ENCODE measurements around the gene IDH3G. TPM values are rescaled to one million over a fixed set of nuclear protein-coding genes. Genes with fewer than 3 reads are reported as not detected.

IDH3G gene
- total RNA-seq, 6 experiments from 2014 or later = 19.4 to 70.1 (median 27.4) TPM

DNA sequence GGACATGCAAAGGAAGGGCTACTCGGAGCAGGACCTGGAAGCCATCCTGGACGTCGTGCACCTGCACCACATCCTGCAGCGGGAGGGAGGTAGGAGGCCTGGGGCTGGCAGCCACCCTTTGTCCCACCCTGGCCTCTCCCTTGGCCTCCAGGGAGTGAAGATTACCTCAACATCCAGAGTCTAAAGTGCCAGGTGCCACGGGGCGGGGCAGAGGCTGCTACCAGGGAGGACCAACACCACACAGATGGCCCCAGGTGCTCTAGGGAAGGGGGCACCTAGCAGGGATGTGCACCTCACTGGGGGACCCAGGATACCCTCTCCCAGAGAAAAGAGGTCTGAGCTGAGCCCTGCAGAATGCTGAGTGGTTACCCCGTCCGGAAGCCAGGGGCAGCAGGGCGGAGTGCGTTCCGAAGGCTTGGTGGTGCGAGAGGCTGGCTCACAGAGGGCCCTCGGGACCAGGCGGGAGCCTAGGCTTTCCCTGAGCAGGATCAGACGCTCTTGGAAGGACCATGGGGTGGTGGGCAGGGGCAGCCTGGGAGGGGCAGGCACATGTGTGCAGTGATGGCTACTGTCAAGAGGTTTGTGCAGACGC lies 53.4 kb downstream of the IDH3G start:
- Histone ChIP-seq H3K4me3 (no peak overlapping the region), H3K27ac (no peak overlapping the region), H3K36me3 (peaks cover 0 to 7% (median 0%) of the 10 kb centered on the region in 4 donors), H3K9me3 (no peaks in the 10 kb centered on the region), H3K27me3 (no peaks in the 10 kb centered on the region), H3K4me1 (no peaks in the 10 kb centered on the region)
- no peak for TF ChIP-seq CTCF (IDR thresholded peaks at IDR 0.05)
- TF ChIP-seq POLR2A (IDR thresholded peaks at IDR 0.05) = no peak
- 83% methylated on average over 2 of the region's 16 CpGs for WGBS (ENCODE audit: insufficient coverage, low coverage, low lambda C conversion rate, missing lambda C conversion rate)
- ATAC-seq (no peak), DNase-seq (no peak)
- intact Hi-C loops (cut with DNase I) = no loop called here

GRCh38 chrX:153739754-153740486 lies 54.3 kb downstream of the IDH3G start:
- Histone ChIP-seq H3K9me3 (no peaks in the 10 kb centered on the region), H3K4me3 (no peak overlapping the region), H3K36me3 (peaks cover 0 to 7% (median 0%) of the 10 kb centered on the region in 4 donors), H3K4me1 (no peaks in the 10 kb centered on the region), H3K27ac (no peak overlapping the region), H3K27me3 (no peaks in the 10 kb centered on the region)
- no peak for TF ChIP-seq POLR2A (IDR thresholded peaks at IDR 0.05)
- TF ChIP-seq CTCF (IDR thresholded peaks at IDR 0.05) = no peak
- intact Hi-C loops (cut with DNase I) = no loop called here
- ATAC-seq (peak in 1 of 4 donors; percentile 20), DNase-seq (no peak)
- 74% methylated on average over 4 of the region's 29 CpGs for WGBS (ENCODE audit: insufficient coverage, low coverage, low lambda C conversion rate, missing lambda C conversion rate)

DNA sequence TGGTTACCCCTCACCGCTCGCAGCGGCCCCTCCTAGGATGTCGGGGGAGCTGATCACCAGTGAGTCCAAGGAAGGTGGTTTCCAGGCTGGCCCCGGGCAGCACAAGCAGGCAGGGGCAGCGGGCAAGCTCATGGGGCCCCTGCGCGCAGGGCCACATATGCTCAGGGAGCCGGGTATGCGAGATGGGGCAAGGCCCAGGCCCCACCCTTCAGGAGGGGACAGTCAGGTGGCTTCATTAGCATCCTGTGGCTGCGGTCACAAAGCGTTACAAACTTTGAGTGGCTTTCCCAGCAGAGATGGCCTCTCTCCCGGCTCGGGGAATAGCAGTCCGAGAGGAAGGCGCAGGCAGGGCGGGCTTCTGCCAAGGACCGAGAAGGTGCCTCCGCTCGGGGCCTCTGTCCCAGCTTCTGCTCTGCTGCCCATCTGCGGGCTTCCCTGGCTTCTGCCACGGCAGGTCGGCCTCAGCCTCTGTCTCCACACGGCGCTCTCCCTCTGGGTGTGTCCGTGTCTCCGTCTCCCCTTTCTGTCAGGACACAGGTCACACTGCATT lies 56.0 kb downstream of the IDH3G start:
- Histone ChIP-seq H3K36me3 (peaks cover 0 to 7% (median 0%) of the 10 kb centered on the region in 4 donors), H3K27ac (no peak overlapping the region), H3K4me1 (no peaks in the 10 kb centered on the region), H3K27me3 (no peaks in the 10 kb centered on the region), H3K4me3 (no peak overlapping the region), H3K9me3 (no peaks in the 10 kb centered on the region)
- DNase-seq (no peak), ATAC-seq (no peak)
- intact Hi-C loops (cut with DNase I) = no loop called here
- TF ChIP-seq POLR2A (IDR thresholded peaks at IDR 0.05) (no peak), CTCF (IDR thresholded peaks at IDR 0.05) (no peak)
- WGBS (ENCODE audit: insufficient coverage, low coverage, low lambda C conversion rate, missing lambda C conversion rate) = no CpG with 5 or more reads among the region's 27 CpGs

DNA sequence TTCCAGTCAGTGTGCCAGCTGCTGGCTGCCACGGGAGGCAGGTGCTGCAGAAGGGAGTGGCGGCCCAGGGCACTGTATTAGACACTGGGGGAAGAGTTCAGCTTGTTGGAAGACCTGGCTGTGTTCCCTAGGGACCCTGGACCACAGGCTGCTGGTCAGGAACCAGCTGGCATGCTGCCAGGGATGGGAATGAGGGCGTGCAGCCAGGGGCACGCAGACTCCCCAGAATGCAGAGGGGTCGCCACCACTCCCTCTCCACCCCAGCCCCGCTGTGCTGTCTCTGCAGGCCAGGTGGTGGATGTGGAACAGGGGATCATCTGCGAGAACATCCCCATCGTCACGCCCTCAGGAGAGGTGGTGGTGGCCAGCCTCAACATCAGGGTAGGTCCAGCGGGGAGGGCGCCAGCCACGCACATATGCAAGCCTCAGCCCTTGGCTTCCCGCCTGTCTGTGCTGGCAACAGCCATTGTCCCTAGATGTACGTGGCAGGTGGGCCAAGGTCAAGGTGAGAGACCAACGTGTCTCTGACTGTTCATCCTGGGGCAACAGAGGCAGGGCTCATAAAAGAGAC lies 57.2 kb downstream of the IDH3G start:
- H3K4me1 ChIP-seq = no peaks in the 10 kb centered on the region
- ATAC-seq (no peak), DNase-seq (peak in 1 of 3 donors; percentile 45)
- H3K27me3 ChIP-seq = no peaks in the 10 kb centered on the region
- intact Hi-C loops (cut with DNase I) = no loop called here
- peaks cover 0 to 7% (median 0%) of the 10 kb centered on the region in 4 donors for H3K36me3 ChIP-seq
- TF ChIP-seq POLR2A (IDR thresholded peaks at IDR 0.05) = no peak
- no CpG with 5 or more reads among the region's 15 CpGs for WGBS (ENCODE audit: insufficient coverage, low coverage, low lambda C conversion rate, missing lambda C conversion rate)
- H3K4me3 ChIP-seq = no peak overlapping the region
- no peak overlapping the region for H3K27ac ChIP-seq
- H3K9me3 ChIP-seq = no peaks in the 10 kb centered on the region
